HG03575 (cell line): ENCODE measurements around the gene MMP15.
"Not testable (repeated sequence)": the region's sequence is repeated elsewhere in the genome, so short reads cannot be mapped to it uniquely, and the experiment has no call there.

Experiments used
- ATAC-seq: cut with Tn5 transposase; IDR thresholded peaks from one replicate; pipeline ENCODE4 v1.9.1; 2021; ENCODE audit not compliant: unreplicated experiment, insufficient number of reproducible peaks, low FRiP score; ENCODE audit errors: extremely low read depth

The MMP15 gene

GRCh38 chr16:58045096-58045495 is 19.5 kb downstream of the MMP15 start:
- no peak for ATAC-seq

GRCh38 chr16:58046054-58046881 is 20.7 kb downstream of the MMP15 start:
- no peak for ATAC-seq

- no peak for ATAC-seq
These were observed 21.4 kb downstream of the MMP15 start for GRCh38 chr16:58046936-58047335.

- ATAC-seq, result no peak
These were observed 22.2 kb downstream of the MMP15 start for GRCh38 chr16:58047557-58048348.

- no peak for ATAC-seq
These were observed 23.1 kb downstream of the MMP15 start for GRCh38 chr16:58048494-58049231.

GRCh38 chr16:58049232-58050185 is 24.0 kb downstream of the MMP15 start:
- ATAC-seq, result no peak

GRCh38 chr16:58051296-58051695 is 25.7 kb downstream of the MMP15 start:
- ATAC-seq, result no peak

GRCh38 chr16:58051821-58052603 is 26.5 kb downstream of the MMP15 start:
- no peak for ATAC-seq

GRCh38 chr16:58053682-58054005 is 28.1 kb downstream of the MMP15 start:
- no peak for ATAC-seq

- ATAC-seq, result no peak
These were observed 28.7 kb downstream of the MMP15 start for GRCh38 chr16:58054289-58054688.

- no peak for ATAC-seq
These were observed 31.0 kb downstream of the MMP15 start for GRCh38 chr16:58056580-58056979.

GRCh38 chr16:58057121-58057520 is 31.6 kb downstream of the MMP15 start:
- ATAC-seq, result no peak

GRCh38 chr16:58057784-58058183 is 32.2 kb downstream of the MMP15 start:
- ATAC-seq, result no peak

- no peak for ATAC-seq
These were observed 37.3 kb downstream of the MMP15 start for GRCh38 chr16:58062821-58063220.

- ATAC-seq, result no peak
These were observed 38.0 kb downstream of the MMP15 start for GRCh38 chr16:58063377-58064076.

GRCh38 chr16:58070585-58070984 is 45.0 kb downstream of the MMP15 start:
- ATAC-seq, result no peak

- ATAC-seq, result not testable (repeated sequence)
These were observed 46.6 kb downstream of the MMP15 start for GRCh38 chr16:58072134-58072533.
